DMS53 (cell line): Measurements from ENCODE around the gene LRP1B.

Experiments
- DNase-seq: peaks from one replicate; lab custom pipeline; 2025; lab: John Stamatoyannopoulos, UW

LRP1B gene

GRCh38 chr2:140247451-140248195 lies 1883.2 kb downstream of the LRP1B start:
- DNase-seq, result no peak

DNA sequence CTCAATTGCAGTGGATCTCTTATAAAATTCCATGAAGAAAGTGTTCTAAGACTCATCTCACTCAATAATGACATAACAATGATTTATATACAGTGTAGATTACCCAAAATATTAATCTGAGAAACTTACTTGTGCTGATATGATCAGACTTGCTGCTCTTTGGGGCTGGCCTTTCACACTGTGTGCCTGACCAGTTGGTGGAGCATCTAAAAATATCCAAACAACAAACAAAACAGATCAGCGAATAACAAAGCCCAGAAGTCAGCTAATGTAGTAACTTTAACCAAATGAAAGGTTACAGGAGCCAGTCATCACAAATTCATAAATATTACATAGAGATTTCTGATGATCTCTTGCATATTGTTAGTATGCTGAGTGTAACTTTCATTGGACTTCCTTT lies 1883.9 kb downstream of the LRP1B start:
- DNase-seq, result no peak

- no peak for DNase-seq
Observed at GRCh38 chr2:140246058-140246457, 1884.8 kb downstream of the LRP1B start.

DNA sequence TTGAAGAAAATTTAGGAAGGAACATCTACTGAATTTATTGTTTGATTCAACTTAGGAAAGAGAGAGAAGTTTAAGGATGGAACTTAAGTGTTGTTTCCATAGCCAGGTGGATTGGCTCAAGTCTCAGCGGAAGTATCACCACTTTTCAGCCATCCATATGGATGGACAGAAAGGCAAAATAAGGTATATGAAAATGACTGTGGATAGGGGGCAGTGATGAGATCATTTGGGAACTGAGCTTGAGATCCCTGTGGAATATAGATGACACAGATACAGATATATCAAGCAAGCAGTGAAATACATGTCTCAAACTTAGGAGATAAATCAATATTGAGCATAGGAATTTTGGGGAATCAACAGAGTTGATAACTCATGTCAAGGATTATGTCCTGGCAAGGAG lies 1887.9 kb downstream of the LRP1B start:
- DNase-seq, result peak; percentile 12

GRCh38 chr2:140234116-140234515 lies 1896.7 kb downstream of the LRP1B start:
- no peak for DNase-seq

DNA sequence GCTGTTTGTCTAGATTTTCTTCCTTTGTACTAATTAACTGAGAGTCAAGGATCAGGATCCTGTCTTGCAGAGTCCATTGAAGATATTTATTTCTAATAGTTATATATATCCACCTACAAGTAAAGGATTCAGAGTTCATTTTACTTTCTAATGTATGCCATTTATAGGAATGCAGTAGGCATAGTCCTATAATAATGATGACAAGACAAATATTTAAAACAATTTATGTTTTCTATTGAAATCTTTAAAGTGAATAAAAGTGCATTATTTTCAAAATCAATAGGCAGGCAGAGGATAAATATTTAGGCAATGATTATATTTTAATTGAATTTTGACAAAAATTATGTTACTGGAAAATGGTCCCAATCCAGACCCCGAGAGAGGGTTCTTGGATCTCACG lies 1919.9 kb downstream of the LRP1B start:
- DNase-seq, result no peak

- no peak for DNase-seq
Observed at GRCh38 chr2:140205093-140205492, 1925.7 kb downstream of the LRP1B start.

- no peak for DNase-seq
Observed at GRCh38 chr2:140203347-140203746, 1927.5 kb downstream of the LRP1B start.

DNA sequence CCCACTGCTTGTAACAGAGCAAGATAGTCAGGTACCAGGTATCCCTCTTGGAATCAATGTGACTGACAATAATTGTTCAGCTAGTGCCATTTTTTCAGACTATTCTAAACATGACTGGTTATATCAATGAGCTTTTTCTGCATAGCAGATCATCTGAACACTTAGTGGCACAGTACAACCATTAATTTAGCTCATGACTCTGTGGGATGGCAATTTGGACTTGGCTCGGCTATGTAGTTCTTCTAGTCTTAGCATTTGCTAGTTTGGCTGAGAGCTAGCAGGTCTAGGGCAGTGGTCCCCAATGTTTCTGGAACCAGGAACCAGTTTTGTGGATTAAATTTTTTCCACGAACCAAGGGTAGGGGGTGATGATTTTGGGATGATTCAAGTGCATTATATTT lies 1929.2 kb downstream of the LRP1B start:
- DNase-seq, result no peak

- no peak for DNase-seq
Observed at GRCh38 chr2:140200764-140201163, 1930.1 kb downstream of the LRP1B start.

- no peak for DNase-seq
Observed at GRCh38 chr2:140200307-140200706, 1930.5 kb downstream of the LRP1B start.

GRCh38 chr2:140199312-140199711 lies 1931.5 kb downstream of the LRP1B start:
- no peak for DNase-seq

- DNase-seq, result no peak
Observed at GRCh38 chr2:140187086-140187485, 1943.7 kb downstream of the LRP1B start.

GRCh38 chr2:140186313-140186712 lies 1944.5 kb downstream of the LRP1B start:
- no peak for DNase-seq

- no peak for DNase-seq
Observed at GRCh38 chr2:140185076-140185475, 1945.7 kb downstream of the LRP1B start.

- DNase-seq, result no peak
Observed at GRCh38 chr2:140183056-140183765, 1947.6 kb downstream of the LRP1B start.
